GM18951 (cell line): ENCODE measurements around the gene NPEPL1.

Experiments
- POLR2A ChIP-seq: IDR thresholded peaks from 4 replicates; pipeline ENCODE4 v1.6.1; 2011; ENCODE audit warnings: mild to moderate bottlenecking; ENCODE audit not compliant: insufficient read length, insufficient read depth; ENCODE audit errors: extremely low read depth
- in situ Hi-C: fragments of 300-500 bp; cut with MboI; formaldehyde crosslinking; loops from one replicate; pipeline ENCODE4 v1.12.0; 2022; ENCODE audit warnings: low sequenced_read_pairs, mixed read lengths, inconsistent platforms; ENCODE audit not compliant: unreplicated experiment

The NPEPL1 gene

DNA sequence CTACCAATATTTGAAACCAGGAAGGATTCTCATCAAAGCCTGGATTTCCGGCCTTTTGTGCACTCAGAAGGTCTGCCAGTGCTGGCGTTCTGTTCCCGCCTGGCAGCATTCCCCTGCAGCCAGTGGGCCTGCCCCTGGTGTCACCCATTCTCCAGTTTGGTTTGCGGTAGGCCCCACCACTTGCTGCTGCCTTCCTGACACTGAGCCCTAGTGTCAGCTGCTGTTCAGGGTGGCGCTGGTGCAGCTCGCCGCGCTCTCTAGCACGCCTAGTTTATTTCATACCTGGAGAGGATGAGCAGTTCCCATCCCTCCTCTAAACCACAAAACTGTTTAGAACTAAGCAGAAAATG lies 9.5 kb downstream of the NPEPL1 start:
- TF ChIP-seq POLR2A: no peak
- in situ Hi-C loops: no loop called here

DNA sequence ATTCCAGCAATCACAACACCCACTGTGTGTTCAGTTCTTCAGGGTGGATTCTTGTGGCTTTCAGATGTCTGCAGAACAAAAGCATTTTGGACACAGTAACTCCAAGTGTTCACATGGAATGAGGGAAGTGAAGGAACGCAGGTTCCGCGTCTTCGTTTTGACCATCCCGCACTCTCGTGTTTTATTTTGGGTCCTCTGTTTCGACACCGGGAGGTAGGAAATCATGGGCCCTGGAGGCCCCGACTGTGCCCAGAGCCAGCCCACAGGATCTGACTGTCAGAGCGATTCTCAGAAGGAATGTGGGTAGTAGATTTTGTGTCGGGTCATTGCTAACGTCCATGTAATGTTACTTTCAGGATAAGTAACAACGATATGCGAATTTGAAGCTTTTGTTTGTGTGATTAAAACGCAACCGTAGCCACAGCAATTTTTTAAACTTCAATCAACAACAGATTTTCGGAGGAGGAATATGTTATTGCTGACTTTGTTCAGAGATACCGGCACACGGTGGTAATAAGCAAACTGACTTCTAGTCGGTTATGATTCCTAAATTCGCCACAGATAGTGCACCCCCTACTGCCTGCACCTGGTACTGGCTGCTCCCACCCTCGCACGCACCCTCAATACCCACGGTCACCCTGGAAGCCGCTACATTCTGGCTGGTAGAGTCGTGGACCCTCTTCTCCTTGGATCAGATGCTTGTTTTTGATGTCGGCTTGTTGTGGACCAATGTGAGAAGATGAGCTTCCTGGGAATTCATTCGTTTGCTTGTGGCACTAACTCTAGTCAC lies 10.5 kb downstream of the NPEPL1 start:
- no peak for TF ChIP-seq POLR2A
- in situ Hi-C loops: no loop called here

DNA sequence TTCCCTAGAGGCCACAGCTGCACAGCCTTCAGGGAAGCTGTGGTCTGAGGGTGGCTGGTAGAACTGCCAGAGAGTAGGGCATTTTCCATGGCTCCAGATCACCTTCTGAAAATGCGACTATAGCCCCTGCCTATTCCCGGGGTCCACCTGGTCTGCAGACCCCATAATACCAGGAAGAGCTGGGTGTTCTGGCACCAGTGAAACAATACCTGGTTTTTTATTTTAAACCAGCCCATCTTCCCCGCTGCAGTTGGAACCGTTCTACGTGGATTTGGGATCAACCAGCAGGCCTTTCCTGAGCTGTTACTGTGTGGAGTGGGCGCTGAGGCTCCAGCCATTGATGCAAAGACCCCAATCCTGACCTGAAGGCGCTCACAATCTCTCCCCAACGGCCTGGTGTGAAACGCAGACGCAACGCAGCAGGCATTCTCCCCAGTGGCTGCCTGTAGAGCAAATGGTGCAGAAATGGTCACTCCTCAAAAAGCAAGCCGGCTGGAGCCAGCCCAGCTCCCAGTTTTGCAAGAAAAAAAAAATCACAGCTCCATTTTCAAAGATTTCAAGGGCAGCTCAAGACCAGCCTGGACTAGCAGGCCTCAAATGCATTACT lies 11.3 kb downstream of the NPEPL1 start:
- TF ChIP-seq POLR2A: no peak
- in situ Hi-C loops: no loop called here

DNA sequence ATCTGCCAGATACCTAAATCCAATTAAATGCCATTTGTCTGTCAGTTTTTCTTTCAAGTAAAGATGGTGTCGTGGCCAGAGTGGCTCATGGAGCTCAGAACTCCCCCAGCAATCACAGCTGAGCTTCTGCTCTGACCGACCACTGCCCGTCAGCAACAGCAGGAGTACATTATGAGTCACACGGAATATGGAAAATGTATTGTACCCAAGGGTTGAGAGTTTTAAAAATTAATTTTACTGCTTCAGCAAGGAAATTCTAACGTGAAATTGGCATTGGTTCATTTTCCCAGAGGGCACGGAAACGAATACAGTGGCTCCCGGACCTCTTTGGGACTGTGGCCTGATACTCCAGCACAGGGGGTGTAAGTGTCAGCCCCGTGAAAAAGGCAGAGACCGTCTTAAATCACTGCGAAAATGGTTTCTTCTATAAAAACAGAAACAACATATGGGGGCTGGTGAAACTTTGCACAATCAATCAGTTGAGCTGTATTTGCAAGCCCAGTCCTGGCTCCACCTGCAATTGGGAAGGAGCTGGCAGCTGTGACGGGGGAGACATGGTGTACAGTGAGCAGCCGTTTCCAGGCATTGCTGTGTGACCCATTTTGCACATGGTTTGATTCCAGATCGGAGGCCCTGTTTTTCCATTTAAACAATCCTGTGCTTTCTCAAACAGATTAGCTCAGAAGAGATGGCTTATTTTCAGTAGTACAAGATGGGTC lies 12.8 kb downstream of the NPEPL1 start:
- in situ Hi-C loops: no loop called here
- TF ChIP-seq POLR2A: no peak

DNA sequence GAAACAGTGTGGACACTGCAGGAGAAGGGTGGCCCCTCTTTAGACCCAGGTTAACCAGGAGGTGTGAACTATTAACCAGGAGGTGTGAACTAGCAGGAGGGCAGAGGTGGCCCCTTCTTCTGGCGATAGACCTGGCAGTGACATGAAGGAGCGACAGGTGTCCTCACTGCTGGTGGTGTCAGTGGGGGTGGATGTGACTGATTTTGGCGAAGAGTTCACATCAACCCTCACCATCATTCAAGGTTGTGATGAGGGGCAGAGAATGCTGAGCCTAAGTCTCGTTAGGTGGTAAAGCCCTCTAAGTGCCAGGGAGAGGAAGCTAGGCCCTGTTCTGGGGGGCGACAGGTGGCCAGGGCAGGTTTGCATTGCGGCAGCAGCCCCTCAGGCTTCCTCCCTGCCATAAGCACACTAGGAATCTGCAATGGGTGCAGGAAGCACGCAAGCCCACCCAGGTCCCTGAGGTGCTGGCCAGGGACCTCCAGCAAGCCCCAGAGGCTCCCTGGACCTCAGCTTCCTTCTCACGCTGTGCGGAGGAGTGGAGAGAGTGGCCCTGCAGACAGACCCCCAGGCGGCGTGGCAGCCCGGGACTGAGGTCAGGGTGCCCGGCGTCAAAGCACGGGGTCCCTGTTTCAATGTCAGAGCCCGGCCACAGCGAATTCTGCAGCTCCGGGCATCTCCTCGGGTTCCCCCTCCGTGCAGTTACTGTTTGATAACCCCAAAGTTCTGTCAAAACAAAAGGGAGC lies 13.7 kb downstream of the NPEPL1 start:
- TF ChIP-seq POLR2A: no peak
- in situ Hi-C loops: no loop called here

DNA sequence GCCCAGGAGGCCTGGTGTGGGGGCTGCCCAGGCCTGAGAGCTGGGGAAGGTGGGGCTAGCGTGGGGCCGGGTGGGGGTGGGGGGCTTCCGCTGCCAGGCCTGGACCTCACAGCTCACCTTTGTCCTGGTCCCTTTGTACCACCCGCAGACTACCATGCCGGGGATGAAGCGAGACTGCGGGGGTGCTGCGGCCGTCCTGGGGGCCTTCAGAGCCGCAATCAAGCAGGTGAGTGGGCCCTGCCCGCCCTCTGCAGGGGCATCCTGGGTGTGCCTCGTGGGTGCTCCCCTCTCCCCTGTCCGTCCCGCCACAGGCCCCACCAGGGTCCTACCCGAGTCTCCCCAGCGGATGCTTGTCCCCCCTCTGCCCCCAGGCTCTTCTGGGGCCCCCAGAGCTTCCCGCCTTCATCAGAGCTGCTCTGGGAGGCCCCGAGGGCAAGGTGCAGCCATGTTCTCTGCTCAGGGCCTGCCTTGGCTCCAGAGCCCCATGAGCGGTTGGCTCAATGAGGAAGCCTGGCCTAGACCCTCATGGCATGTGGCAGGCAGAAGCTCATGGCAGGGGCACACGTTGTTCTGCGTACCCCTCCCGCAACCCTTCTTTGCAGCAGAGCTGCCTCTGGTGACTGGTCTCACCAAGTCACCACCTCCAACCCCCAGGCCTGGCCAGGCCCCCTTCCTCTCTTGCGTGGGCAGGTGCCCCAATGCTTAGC lies 14.5 kb downstream of the NPEPL1 start:
- in situ Hi-C loops: no loop called here
- no peak for TF ChIP-seq POLR2A

DNA sequence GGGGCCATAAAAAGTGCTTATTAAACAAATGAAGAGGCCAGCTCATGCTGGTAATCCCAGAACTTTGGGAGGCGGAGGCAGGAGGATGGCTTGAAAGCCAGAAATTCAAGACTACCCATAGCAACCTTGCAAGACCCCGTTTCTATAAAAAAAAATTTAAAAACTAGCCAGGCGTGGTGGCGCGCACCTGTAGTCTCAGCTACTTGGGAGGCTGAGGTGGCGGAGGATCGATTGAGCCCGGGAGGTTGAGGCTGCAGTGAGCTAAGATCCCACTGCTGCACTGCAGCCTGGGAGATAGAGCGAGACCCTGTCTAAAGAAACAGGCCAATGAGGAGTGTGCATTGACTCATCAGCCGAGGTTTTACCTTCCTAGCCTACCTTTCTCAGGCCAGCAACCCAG lies 15.2 kb downstream of the NPEPL1 start:
- no peak for TF ChIP-seq POLR2A
- in situ Hi-C loops: no loop called here

DNA sequence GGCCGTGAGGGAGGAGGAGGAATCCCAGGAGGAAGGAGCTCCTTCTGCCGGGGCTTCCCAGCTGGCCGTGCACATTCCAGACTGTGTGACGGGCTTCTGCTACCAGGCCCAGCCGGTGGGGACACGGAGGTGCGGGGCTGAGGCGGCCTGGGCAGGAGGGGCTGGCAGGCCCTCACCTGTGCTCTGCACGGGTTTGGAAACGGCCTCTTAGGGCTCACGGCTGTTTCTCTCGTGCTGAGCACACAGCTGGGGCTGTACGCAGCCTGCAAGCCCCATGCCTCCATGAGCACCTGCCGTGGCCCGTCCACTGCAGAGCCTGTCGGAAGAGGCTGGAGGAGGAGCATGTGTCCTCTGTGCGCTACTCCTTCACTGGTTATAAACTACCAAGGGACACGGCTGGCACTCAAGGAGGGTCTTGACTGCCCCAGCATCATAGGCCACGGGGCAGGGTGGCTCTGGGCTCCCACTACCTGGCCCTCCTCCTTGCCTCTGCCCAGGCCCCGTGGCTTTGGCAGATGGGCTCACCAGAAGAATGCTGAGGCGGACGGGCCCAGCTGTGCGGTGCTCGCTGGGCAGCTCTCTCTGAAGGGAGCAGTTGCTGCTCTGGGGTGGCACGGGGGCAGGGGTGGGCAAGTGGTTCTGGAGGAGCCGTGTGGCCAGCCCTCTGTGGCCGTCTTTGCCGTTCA lies 15.8 kb downstream of the NPEPL1 start:
- in situ Hi-C loops: no loop called here
- no peak for TF ChIP-seq POLR2A

DNA sequence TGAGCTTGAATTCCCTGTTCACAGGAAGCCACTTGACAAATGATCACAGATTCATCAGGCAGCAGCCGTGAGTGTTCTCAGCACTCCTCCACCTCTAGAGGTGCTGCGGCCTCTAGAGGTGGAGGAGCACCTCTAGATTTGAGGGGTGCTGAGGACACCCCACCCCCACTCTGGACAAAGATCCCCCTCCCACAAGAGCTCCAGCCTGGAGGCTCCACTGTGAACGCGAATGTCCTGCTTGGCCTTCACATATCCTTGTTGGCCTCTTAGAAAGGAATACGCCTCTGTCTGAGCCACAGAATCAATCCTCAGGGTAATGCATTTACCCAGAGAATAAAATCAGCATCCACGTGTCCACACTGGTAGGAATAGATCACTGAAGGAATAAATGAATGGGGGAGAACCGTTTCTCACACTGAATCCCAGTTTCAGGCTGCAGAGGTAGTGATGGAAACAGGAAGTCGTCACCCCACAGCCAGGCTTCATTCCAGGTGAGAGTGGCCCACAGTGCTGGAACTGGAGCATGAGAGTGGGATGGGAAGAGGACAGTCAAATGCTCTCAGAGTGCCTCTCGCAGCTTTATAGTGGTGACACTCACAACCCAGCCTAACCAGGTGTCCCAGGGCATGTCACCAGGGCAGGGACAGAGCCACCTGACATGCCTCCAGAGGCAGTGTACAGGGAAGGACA lies 16.6 kb downstream of the NPEPL1 start:
- in situ Hi-C loops: no loop called here
- no peak for TF ChIP-seq POLR2A

DNA sequence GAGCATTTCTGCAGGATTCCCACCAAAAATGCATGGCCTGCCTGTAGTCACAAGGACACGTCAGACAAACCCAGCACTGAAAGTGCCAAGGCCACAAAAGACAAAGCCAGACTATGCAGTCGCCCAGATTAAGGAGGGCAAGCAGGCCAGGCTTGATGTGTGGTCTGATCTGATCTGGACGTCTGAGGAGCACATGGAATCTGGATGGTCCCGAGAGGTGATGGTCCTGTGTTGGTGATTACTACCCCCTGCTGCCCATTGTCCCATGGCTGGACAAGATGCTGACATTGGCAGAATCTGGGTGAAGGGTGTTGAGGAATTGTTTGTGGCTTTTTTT lies 17.1 kb downstream of the NPEPL1 start:
- in situ Hi-C loops: no loop called here
- no peak for TF ChIP-seq POLR2A

DNA sequence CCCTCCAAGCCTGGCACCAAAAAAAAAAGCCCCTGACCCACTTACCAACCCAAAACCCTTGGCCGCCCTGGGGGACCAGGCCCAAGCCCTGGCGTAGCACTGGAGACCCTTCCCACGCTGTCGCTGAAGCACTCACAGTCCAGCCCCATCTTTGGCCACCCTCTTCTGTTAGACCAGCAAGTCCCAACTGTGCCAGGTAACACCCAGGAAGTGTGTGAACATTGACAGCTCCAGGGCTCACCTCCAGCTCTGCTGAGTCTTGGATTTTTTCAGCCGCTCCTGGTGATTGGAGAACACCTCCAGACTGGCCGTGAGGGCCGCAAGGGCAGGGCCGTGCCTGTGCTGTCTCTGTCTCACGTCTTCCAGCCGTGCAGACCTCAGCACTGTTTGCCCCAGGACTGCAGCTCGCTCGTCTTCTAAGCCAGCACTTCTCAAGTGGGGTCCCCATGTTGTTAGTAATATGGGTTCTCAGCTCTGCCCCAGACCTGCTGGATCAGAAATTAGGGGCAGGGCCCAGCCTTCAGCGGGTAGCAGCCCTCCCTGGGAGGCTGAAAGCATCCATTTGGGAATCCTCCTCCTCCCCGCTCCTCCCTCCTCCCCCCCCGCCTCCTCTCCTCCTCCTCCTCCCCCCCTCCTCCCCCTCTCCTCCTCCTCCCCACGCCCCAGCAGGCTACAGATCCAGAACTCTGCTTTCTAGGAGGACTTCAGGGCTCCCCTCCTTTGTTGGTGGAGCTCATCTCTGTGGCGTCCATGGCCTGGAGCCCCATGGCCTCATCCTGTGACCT lies 18.1 kb downstream of the NPEPL1 start:
- no peak for TF ChIP-seq POLR2A
- in situ Hi-C loops: no loop called here
